CD4-positive, alpha-beta T cell treated with Interferon alpha-2 for 1 hour (primary cell): ENCODE data around the gene DNAJC27.
"Not testable (repeated sequence)": the region's sequence is repeated elsewhere in the genome, so short reads cannot be mapped to it uniquely, and the experiment has no call there.

ENCODE experiments used
- DNase-seq, 2 donors: peaks; one replicate each; pipeline ENCODE4 v3.0.0-alpha.2; 2020 to 2022

The DNAJC27 gene

DNA sequence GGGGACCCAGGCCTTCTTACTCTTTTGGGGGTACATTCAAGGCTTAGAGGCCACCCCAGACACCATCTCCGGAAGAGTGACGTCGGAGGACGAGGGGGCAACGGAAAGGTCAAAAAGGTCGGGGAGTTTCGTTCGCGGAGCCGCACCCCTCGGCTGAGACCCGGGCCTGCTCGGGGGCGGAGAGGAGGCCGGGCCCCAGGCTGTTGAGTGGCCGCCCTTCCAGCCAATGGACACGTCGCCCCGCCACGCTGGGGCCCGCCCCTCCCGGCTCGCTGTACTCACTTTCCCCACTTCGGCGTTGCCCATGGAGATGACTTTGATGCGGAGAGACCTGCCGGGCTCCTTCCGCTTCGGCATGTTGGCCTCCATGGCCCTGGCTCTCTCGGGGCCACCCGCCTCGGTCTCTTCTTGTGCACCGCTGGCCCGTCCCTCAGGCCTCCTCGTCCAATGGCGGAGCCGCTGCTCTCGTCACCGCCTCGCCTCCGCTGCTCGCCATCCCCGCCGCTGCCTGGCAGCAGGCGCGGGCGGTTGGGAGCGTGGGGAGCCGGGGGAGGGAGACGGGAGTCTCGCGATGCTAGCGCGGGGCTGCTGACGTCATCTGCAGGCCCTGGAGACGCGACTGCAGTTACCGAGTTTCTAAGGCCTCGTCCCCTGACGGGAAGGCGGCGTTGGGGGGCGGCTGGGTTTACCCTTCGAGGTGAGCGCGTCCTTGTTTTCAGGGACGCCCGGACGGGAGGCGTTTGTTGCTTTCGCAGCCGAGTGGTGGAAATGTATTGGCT is at the start of gene DNAJC27:
DNAJC27 (minus strand) TSS at position 420 of the 779 bp plus-strand sequence; CDS start at position 369, 51 bp downstream.
- DNase-seq = peak; percentile 98

- DNase-seq = no peak
Measured at GRCh38 chr2:25018681-25019080, 46.9 kb upstream of the DNAJC27 start.

GRCh38 chr2:25014631-25015030 is 42.9 kb upstream of the DNAJC27 start:
- DNase-seq = no peak

GRCh38 chr2:25011342-25011741 is 39.6 kb upstream of the DNAJC27 start:
- not testable (repeated sequence) for DNase-seq

DNA sequence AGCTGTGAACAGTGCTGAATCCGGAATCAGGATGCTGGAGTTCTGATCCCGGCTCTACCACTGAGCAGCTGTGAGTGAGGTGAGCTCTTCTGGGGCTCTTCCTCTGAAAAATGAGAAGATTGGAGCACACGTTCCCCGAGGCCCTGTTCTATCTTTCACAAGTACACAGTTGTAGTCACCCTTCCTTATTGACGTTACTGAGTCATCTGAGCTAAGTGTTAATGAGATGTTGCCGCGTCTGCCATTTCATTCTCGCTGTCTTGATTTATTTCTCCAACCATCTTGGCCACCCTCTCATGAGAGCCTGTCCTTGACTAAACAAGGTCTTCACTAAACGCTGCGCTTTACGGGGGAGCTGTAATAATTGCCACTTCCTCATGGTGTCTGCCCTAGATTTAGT is 38.2 kb upstream of the DNAJC27 start:
- no peak for DNase-seq

DNA sequence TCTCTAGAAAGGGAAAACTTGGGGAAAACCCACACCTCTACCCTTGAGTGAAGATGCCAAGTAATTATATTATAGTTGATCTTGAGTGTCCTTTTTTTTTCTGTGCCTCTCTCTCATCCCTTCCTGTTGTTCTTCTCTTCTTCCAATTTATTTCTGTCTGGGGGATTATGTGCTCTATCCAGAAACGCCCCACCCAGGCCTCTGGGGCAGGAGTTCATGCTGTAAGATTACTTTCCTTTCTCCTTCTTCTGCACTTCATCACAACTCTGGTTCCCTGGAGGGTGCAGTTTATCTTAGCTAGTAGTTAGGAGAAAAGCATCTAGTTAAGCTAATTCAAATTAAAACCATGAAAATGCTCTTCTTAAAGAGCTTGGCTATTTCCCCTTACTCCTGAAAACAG is 30.3 kb upstream of the DNAJC27 start:
- DNase-seq = no peak

- no peak for DNase-seq
Measured at GRCh38 chr2:25001325-25001637, 29.5 kb upstream of the DNAJC27 start.

GRCh38 chr2:25000503-25001324 is 29.0 kb upstream of the DNAJC27 start:
- DNase-seq = no peak

DNA sequence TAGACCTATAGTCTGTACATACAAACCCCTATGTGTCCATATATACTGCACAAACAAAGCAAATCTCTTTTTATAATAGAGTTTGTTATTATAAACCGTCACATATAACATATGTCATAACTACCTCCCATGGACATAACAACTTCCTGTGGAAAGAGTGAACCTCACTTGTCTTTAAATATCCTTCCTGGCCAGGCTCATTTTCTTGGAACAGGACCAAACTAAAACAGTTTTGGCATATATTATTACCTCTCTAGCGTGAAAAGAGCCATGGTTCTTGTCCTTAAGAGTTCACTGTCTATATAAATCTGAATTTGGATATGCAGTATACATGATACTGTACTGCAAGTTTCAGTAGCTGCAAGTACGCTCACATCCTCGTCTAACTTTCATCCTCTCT is 28.3 kb upstream of the DNAJC27 start:
- DNase-seq = no peak

GRCh38 chr2:24999097-24999496 is 27.3 kb upstream of the DNAJC27 start:
- DNase-seq = not testable (repeated sequence)

GRCh38 chr2:24994146-24994724 is 22.5 kb upstream of the DNAJC27 start:
- no peak for DNase-seq

DNA sequence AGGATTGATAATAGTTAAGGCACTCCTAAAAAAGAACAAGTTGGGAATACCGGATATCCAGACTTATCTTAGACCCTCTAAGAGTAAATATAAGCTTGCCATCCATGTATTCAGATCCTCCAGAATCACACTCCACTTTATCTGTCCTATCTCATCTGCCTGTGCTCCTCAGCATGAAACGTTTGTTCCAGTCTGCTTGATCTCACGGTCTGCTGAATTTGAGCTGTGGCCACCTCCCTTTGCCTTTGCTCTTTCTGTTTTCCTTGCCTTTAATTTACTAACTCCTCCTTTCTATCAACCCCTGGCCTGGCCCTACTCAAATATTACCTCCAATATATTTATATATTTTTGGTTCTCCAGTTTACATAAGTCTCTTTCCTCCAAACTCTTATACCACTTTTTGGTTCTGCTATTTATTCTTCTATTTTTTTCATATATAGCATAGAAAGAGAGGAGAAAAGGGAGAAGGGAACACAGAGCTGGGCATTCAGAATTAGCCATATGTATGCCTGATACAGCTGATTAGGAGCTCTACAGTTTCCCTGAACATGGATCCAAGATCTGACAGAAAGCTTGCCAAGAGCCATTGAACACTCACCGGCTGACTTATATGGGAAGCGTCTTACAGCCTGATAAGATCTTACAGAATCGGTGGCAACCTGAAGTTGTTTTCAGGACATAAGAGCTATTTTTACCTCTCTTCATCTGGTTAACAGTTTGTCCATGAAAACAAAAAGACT is 21.8 kb upstream of the DNAJC27 start:
- DNase-seq = no peak

DNA sequence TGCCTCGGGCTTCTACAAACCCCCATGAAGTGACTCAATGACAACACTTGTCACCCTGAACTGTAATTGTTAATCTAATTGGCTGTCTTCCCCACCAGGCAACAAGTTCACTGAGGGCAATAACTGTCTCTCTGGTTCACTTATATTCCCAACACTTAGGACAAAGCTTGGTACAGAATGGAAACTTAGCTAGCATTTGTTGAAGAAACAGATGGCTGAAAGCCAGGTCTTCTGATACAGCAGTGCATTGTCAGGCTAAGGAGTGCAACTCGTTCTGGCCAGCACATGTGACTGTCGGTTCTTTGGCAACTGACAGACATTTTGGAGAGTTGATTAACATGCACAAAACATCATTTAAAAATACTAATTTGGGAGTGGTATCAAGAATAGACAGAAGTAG is 14.6 kb upstream of the DNAJC27 start:
- no peak for DNase-seq

- DNase-seq = no peak
Measured at GRCh38 chr2:24985511-24985910, 13.8 kb upstream of the DNAJC27 start.

GRCh38 chr2:24984912-24985311 is 13.2 kb upstream of the DNAJC27 start:
- DNase-seq = no peak

- DNase-seq = no peak
Measured at GRCh38 chr2:24981411-24982136, 9.8 kb upstream of the DNAJC27 start.

DNA sequence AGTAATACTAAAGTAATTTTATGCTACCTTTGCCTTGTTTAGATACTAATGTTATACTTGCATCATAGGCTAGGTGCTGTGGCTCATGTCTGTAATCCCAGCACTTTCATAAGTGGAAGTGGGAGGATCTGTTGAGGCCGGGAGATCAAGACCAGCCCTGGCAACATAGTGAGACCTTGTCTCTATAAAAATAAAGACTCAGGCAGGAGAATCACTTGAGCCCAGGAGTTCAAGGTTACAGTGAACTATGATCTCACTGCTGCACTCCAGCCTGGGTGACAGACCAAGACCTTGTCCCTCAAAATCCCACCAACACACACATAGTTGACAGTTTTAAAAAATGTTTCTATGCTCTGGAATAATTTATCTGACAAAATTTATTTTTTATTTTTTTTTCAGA is 6.9 kb upstream of the DNAJC27 start:
- DNase-seq = no peak

- DNase-seq = no peak
Measured at GRCh38 chr2:24977631-24978030, 5.9 kb upstream of the DNAJC27 start.

DNA sequence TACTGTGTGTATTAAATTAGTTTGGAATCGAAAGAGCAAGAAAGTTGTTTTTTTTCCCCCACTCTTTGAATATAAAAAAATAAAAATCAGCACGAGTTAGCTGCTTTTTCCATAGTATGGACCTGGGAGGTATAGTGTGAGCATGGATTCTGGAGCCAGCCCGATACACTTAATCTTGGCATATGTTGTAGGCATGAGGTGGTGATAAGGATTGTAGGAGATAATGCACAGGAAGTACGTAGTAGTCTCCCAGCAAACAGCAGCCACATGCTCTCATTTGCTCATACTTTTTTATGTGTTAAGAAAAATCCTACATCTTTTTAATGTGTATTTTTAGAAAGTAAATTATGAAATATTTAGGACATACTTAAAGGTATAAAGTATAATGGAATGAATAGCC is 2.1 kb upstream of the DNAJC27 start:
- DNase-seq = no peak

DNA sequence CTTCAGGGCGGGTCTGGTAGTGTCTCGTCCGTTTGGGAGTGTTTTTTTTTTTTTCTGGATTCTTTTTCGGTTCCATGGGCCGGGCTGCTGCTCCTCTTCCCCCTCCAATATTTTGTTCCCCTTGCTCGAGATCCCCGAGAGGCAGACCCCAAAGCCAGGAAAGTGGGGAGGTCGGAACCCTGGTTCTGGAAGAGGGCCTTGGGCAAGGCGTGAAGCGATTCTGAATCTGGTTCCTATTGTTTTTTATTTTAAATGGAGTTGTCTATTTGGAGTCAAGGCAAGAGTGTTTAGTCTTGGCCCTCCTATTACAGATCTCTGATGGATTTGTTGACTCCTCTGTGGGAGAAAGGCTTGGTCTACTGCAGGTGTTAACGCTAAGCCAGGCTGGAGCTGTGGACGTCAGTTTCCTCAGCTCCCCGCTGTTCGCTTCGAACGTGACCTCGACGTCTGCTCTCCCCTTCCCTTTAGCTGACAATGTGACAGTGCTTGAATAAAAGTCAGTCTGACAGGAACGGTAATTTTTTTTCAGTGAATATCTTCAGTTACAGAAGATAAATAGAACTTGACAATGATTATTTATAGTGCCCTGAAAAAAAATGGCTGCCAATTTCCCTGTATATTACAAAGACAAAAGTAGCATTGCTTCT is 683 bp upstream of the DNAJC27 start:
- peak; percentile 45 to 61 for DNase-seq

DNA sequence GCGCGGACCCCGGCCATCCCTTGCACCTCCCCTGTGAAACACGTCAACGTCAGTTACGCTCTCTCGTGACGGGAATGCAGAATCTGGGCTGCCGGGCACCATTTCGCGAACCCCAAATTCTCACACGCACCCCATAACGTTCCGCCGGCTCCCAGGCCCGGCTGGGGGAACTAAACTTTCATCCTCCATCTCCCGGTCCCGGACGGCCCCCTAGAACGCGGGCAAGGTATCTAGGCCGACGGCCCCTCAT is 544 bp downstream of the DNAJC27 start:
- no peak for DNase-seq
